H9 (cell line): ENCODE results near the gene YIPF4. TPM values are rescaled to one million over a fixed set of nuclear protein-coding genes. Genes with fewer than 3 reads are reported as not detected.

Experiments
- DNase-seq: peaks from one replicate; pipeline ENCODE4 v3.0.0-alpha.2; 2017
- H2AFZ ChIP-seq: one replicate; pipeline ENCODE4 v1.6.1; 2013; ENCODE audit warnings: mild to moderate bottlenecking, low read length, control low read depth, moderate library complexity
- H2AK5ac ChIP-seq: 2 replicates; pipeline ENCODE4 v1.6.1; 2013; ENCODE audit warnings: low read length, control low read depth, mixed read lengths; ENCODE audit not compliant: insufficient read length
- H2BK120ac ChIP-seq: one replicate; pipeline ENCODE4 v1.6.1; 2013; ENCODE audit warnings: low read depth, mild to moderate bottlenecking, low read length, control low read depth, inconsistent platforms; ENCODE audit not compliant: poor library complexity, severe bottlenecking
- H2BK12ac ChIP-seq: 2 replicates; pipeline ENCODE4 v1.6.1; 2013; ENCODE audit warnings: low read length, control low read depth, mixed read lengths, low read depth; ENCODE audit not compliant: insufficient read length
- H2BK15ac ChIP-seq: 2 replicates; pipeline ENCODE4 v1.6.1; 2013; ENCODE audit warnings: low read depth, low read length, control low read depth
- H2BK20ac ChIP-seq: one replicate; pipeline ENCODE4 v1.6.1; 2013; ENCODE audit warnings: low read depth, mild to moderate bottlenecking, low read length, control low read depth, inconsistent platforms; ENCODE audit not compliant: poor library complexity, severe bottlenecking
- H2BK5ac ChIP-seq: 2 replicates; pipeline ENCODE4 v1.6.1; 2013; ENCODE audit warnings: low read length, control low read depth, mixed read lengths; ENCODE audit not compliant: insufficient read length
- H3K14ac ChIP-seq: 2 replicates; pipeline ENCODE4 v1.6.1; 2013; ENCODE audit warnings: low read length, control low read depth; ENCODE audit not compliant: insufficient read depth
- H3K18ac ChIP-seq: 2 replicates; pipeline ENCODE4 v1.6.1; 2013; ENCODE audit warnings: low read depth, mild to moderate bottlenecking, mixed read lengths, low read length, control low read depth; ENCODE audit not compliant: insufficient read length
- H3K23ac ChIP-seq: 2 replicates; pipeline ENCODE4 v1.6.1; 2013; ENCODE audit warnings: low read length, control low read depth, mixed read lengths, low read depth; ENCODE audit not compliant: insufficient read length
- H3K23me2 ChIP-seq: 2 replicates; pipeline ENCODE4 v1.6.1; 2013; ENCODE audit warnings: low read depth, mild to moderate bottlenecking, mixed read lengths, low read length, control low read depth; ENCODE audit not compliant: insufficient read length, poor library complexity, severe bottlenecking
- H3K27ac ChIP-seq: 2 replicates; pipeline ENCODE4 v1.5.1; 2013; ENCODE audit warnings: low read length, control low read depth, mixed read lengths, low read depth; ENCODE audit not compliant: insufficient read length
- H3K27me3 ChIP-seq: 2 replicates; pipeline ENCODE4 v1.6.1; 2013; ENCODE audit warnings: low read length, control low read depth, inconsistent platforms; ENCODE audit not compliant: insufficient read depth
- H3K4ac ChIP-seq: 2 replicates; pipeline ENCODE4 v1.6.1; 2013; ENCODE audit warnings: low read depth, mild to moderate bottlenecking, control low read depth, inconsistent platforms, low read length, moderate library complexity
- H3K4me1 ChIP-seq: 2 replicates; pipeline ENCODE4 v1.6.1; 2013; ENCODE audit warnings: low read length, control low read depth, inconsistent platforms; ENCODE audit not compliant: insufficient read depth
- H3K4me2 ChIP-seq: 2 replicates; pipeline ENCODE4 v1.6.1; 2013; ENCODE audit warnings: low read length, control low read depth, mixed read lengths; ENCODE audit not compliant: insufficient read length, insufficient read depth
- H3K56ac ChIP-seq: 2 replicates; pipeline ENCODE4 v1.6.1; 2013; ENCODE audit warnings: low read depth, mild to moderate bottlenecking, mixed read lengths, low read length, control low read depth; ENCODE audit not compliant: insufficient read length
- H3K79me1 ChIP-seq: 2 replicates; pipeline ENCODE4 v1.6.1; 2013; ENCODE audit warnings: low read depth, mild to moderate bottlenecking, moderate library complexity, low read length, control low read depth, inconsistent platforms; ENCODE audit not compliant: insufficient read depth, poor library complexity, severe bottlenecking
- H3K79me2 ChIP-seq: 2 replicates; pipeline ENCODE4 v1.6.1; 2013; ENCODE audit warnings: low read length, control low read depth, inconsistent platforms; ENCODE audit not compliant: insufficient read depth
- H3K9ac ChIP-seq: 2 replicates; pipeline ENCODE4 v1.6.1; 2013; ENCODE audit warnings: low read length, control low read depth, mixed read lengths; ENCODE audit not compliant: insufficient read length; ENCODE audit errors: extremely low read depth
- H3K9me3 ChIP-seq: one replicate; pipeline ENCODE4 v1.6.1; 2013; ENCODE audit warnings: low read depth, low read length, inconsistent platforms; ENCODE audit not compliant: control insufficient read depth
- H3T11ph ChIP-seq: one replicate; pipeline ENCODE4 v1.6.1; 2013; ENCODE audit warnings: mild to moderate bottlenecking, low read length, control low read depth, inconsistent platforms
- H4K20me1 ChIP-seq: one replicate; pipeline ENCODE4 v1.6.1; 2013; ENCODE audit not compliant: control insufficient read depth, insufficient read length, insufficient read depth
- H4K5ac ChIP-seq: 2 replicates; pipeline ENCODE4 v1.6.1; 2013; ENCODE audit warnings: low read depth, mild to moderate bottlenecking, mixed read lengths, low read length, control low read depth; ENCODE audit not compliant: insufficient read length
- H4K8ac ChIP-seq: replicated peaks from 2 replicates; pipeline ENCODE4 v1.6.1; 2013; ENCODE audit warnings: low read length, control low read depth, mixed read lengths, low read depth; ENCODE audit not compliant: insufficient read length
- H4K91ac ChIP-seq: 2 replicates; pipeline ENCODE4 v1.6.1; 2013; ENCODE audit warnings: low read depth, mild to moderate bottlenecking, moderate library complexity, mixed read lengths, low read length, control low read depth; ENCODE audit not compliant: insufficient read length
- H3K27ac Mint-ChIP-seq, 3 experiments: 2 replicates in 2 of 3; 3 replicates in 1 of 3; pipeline ENCODE4 v1.8.0; 2020 to 2021; ENCODE audit warnings: mixed read lengths in 3 of 3, mild to moderate bottlenecking in 1 of 3, moderate library complexity in 1 of 3
- H3K27me3 Mint-ChIP-seq: 2 replicates; pipeline ENCODE4 v1.8.0; 2021; ENCODE audit warnings: low read depth, mild to moderate bottlenecking, moderate library complexity, mixed read lengths
- H3K36me3 Mint-ChIP-seq, 3 experiments: 2 replicates in 2 of 3; 3 replicates in 1 of 3; pipeline ENCODE4 v1.8.0; 2020 to 2021; ENCODE audit warnings: low read depth in 3 of 3, mixed read lengths in 3 of 3; ENCODE audit not compliant: insufficient read depth in 1 of 3
- H3K4me1 Mint-ChIP-seq, 2 experiments: 2 replicates each; pipeline ENCODE4 v1.8.0; 2020; ENCODE audit warnings: mixed read lengths in 2 of 2
- H3K4me3 Mint-ChIP-seq, 2 experiments: 2 replicates in 1 of 2; 3 replicates in 1 of 2; pipeline ENCODE4 v1.8.0; 2020 to 2021; ENCODE audit warnings: mild to moderate bottlenecking in 2 of 2, mixed read lengths in 2 of 2, moderate library complexity in 1 of 2
- H3K9me3 Mint-ChIP-seq, 2 experiments: 2 replicates in 1 of 2; 3 replicates in 1 of 2; pipeline ENCODE4 v1.8.0; 2020; ENCODE audit warnings: mild to moderate bottlenecking in 2 of 2, mixed read lengths in 2 of 2, moderate library complexity in 1 of 2
- CTCF ChIP-seq: fragments of 200-600 bp; sonication (generic); conservative IDR thresholded peaks from 3 replicates; pipeline ENCODE4 v1.8.0; 2021; ENCODE audit warnings: antibody characterized with exemption, mild to moderate bottlenecking
- WGBS: extraction: QIAGEN DNeasy Blood & Tissue Kit; methylation state at CpG from one replicate; pipeline ENCODE4 v1.1.7; 2013; ENCODE audit warnings: missing lambda C conversion rate, low lambda C conversion rate, mixed read lengths; ENCODE audit not compliant: insufficient read length; ENCODE audit errors: extremely low coverage; 5-methylcytosine and 5-hydroxymethylcytosine counted together
- total RNA-seq: library from RNA; stranded (reverse); gene quantifications from 2 replicates; pipeline ENCODE4 v1.2.1, GENCODE V29; 2021

YIPF4 gene
- total RNA-seq, 1 experiment from 2014 or later: 26.2 TPM

DNA sequence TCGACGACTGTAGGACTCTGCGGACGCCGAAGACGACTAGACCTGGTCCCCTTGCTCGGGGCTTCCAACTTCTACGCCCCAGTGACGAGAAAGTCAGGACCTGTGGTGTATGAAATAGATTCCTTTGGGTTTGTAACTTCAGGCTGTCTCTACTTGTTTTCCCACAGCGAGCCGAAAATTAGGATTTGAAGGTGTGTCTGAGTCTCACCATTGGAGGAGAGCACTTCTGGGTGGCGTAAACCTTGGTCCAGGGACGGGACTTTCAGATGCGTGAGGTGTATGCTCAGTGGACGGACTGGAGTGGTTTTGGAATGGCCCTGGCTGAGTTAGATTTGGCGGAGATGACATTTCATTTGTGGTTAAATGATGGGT is 80.4 kb downstream of the YIPF4 start:
- H2BK15ac ChIP-seq: no peak overlapping the region
- H3K4me2 ChIP-seq: peak overlapping the region; percentile 76
- H3K9me3 Mint-ChIP-seq: peaks cover 0 to 2% of the 10 kb centered on the region in 2 experiments; a peak in 2 of 5 replicates
- peaks cover 42% of the 10 kb centered on the region; the same call in 1 of the 2 replicates for H3K79me2 ChIP-seq
- no peaks in the 10 kb centered on the region for H3K9me3 ChIP-seq
- H2BK5ac ChIP-seq: no peak overlapping the region
- peaks cover 17 to 34% (median 30%) of the 10 kb centered on the region in 3 experiments for H3K36me3 Mint-ChIP-seq
- no peak overlapping the region for H2AK5ac ChIP-seq
- H2AFZ ChIP-seq: no peak overlapping the region
- H3K14ac ChIP-seq: no peak overlapping the region
- H3K27ac Mint-ChIP-seq: peak overlapping the region; percentile 76 to 82 (median 80)
- H3K4me1 ChIP-seq: no peaks in the 10 kb centered on the region
- peak overlapping the region; percentile 65 for H3K9ac ChIP-seq
- no peak for DNase-seq
- 100% methylated on average over 1 of the region's 16 CpGs for WGBS
- H3K4ac ChIP-seq: no peak overlapping the region
- H3K4me3 Mint-ChIP-seq: peak overlapping the region; percentile 83 to 86
- no peak overlapping the region for H4K8ac ChIP-seq
- H3K27me3 Mint-ChIP-seq: no peaks in the 10 kb centered on the region
- no peak overlapping the region for H3K23ac ChIP-seq
- no peaks in the 10 kb centered on the region for H3K27me3 ChIP-seq
- no peak for TF ChIP-seq CTCF
- no peak overlapping the region for H3K56ac ChIP-seq
- no peak overlapping the region for H2BK120ac ChIP-seq
- peaks cover 4% of the 10 kb centered on the region for H3K23me2 ChIP-seq
- H3T11ph ChIP-seq: no peak overlapping the region
- peaks cover 22 to 29% of the 10 kb centered on the region in 2 experiments for H3K4me1 Mint-ChIP-seq
- no peak overlapping the region for H4K5ac ChIP-seq
- H2BK12ac ChIP-seq: no peak overlapping the region
- H3K79me1 ChIP-seq: no peaks in the 10 kb centered on the region
- no peaks in the 10 kb centered on the region for H4K20me1 ChIP-seq
- no peak overlapping the region for H4K91ac ChIP-seq
- H3K18ac ChIP-seq: no peak overlapping the region
- no peak overlapping the region for H2BK20ac ChIP-seq
- H3K27ac ChIP-seq: no peak overlapping the region
